Pancreas (tissue), 10 donors: ENCODE results near the gene SLC23A3. TPM values are rescaled to one million over a fixed set of nuclear protein-coding genes. Genes with fewer than 3 reads are reported as not detected.

ENCODE experiments used
- ATAC-seq, 4 donors: fragments of 200-7000 bp; cut with Tn5 transposase; one replicate each; pipeline versions ENCODE4 v1.8.0 to v1.9.1; 2020; ENCODE audit warnings: mild to moderate bottlenecking in 4 of 4, moderate library complexity in 4 of 4
- DNase-seq, 6 donors: peaks; one replicate each; pipeline ENCODE4 v3.0.0-alpha.2; 2020
- FAIRE-seq: peaks from 2 replicates; lab custom pipeline; 2012; peaks lifted over from hg19 to GRCh38; lab: Jason Lieb, UNC
- H3K27ac ChIP-seq, 4 donors: fragments of 200-600 bp; sonication (generic); 1 replicate in 3 of 4; 2 replicates in 1 of 4; pipeline versions ENCODE4 v1.5.0 to v1.8.0; 2020
- H3K27me3 ChIP-seq, 4 donors: fragments of 200-600 bp; one replicate each; pipeline ENCODE4 v1.8.0; 2021
- H3K36me3 ChIP-seq, 3 donors: fragments of 200-600 bp; sonication (generic) in 1 of 3; one replicate each; pipeline versions ENCODE4 v1.5.0 to v1.8.0; 2020 to 2021
- H3K4me1 ChIP-seq, 3 donors: fragments of 200-600 bp; one replicate each; pipeline ENCODE4 v1.8.0; 2021
- H3K4me3 ChIP-seq, 4 donors: fragments of 200-600 bp; sonication (generic) in 2 of 4; one replicate each; pipeline versions ENCODE4 v1.5.0 to v1.8.0; 2020 to 2021
- H3K9me3 ChIP-seq, 4 donors: fragments of 200-600 bp; one replicate each; pipeline ENCODE4 v1.8.0; 2021
- CTCF ChIP-seq, 4 donors: fragments of 200-600 bp; sonication (generic) in 3 of 4; IDR thresholded peaks; one replicate each; pipeline versions ENCODE4 v1.5.0 to v1.8.0; 2021; ENCODE audit warnings: antibody characterized with exemption in 4 of 4
- WGBS, 2 donors: extraction: QIAGEN DNeasy Blood & Tissue Kit; methylation state at CpG; one replicate each; pipeline ENCODE4 v1.1.7; 2013; 5-methylcytosine and 5-hydroxymethylcytosine counted together
- intact Hi-C, 3 donors: fragments of 100-400 bp; cut with DNase I; formaldehyde crosslinking; loops; one replicate each; pipeline versions ENCODE4 v1.11.1 to v1.14.2; 2022
- polyA plus RNA-seq, 2 donors: library from polyadenylated mRNA; stranded (reverse); fragments of 200-250 nt; gene quantifications; one replicate each; pipeline ENCODE4 v1.2.3, GENCODE V29; 2013
- total RNA-seq, 6 donors: library from RNA; stranded (reverse); fragmentation: NEBNext Ultra II Directional in 4 of 6; extraction: Animal tissue kit (Norgen Biotek cat#: 25700) in 4 of 6; gene quantifications; one replicate each; pipeline versions ENCODE4 v1.2.1 to v1.2.4, GENCODE V29; 2021 to 2023
- donor health status: healthy with polysubstance abuse.
- donor health status: DM: no; HTN: no; CAD: no; lungs with moderate emphysema.
- donor health status: DM: no; HTN: no; CAD: no.
- donor health status: control.
- donor health status: control.
- donor health status: Bipolar disorder and iron deficiency.
- donor health status: DM: yes; HTN: yes; CAD: no.
- donor health status: DM: no; HTN: no; CAD: no.
- donor health status: DM: no; HTN: no; CAD: no.
- donor health status: DM: yes; HTN: yes; CAD: no.

The SLC23A3 gene
- total and polyA plus RNA-seq, 8 donors = 0.16 to 3.0 (median 0.92) TPM

- no peaks in the 10 kb centered on the region for H3K27me3 ChIP-seq
- intact Hi-C loops = no loop called here
- DNase-seq = peak in 1 of 6 donors; percentile 0
- no peak overlapping the region for H3K4me3 ChIP-seq
- ATAC-seq = no peak
- FAIRE-seq = no peak
- no peak overlapping the region for H3K27ac ChIP-seq
- H3K36me3 ChIP-seq = no peaks in the 10 kb centered on the region
- WGBS, 2 donors = 92 to 100% methylated on average over 1 of the region's 1 CpG
- no peaks in the 10 kb centered on the region for H3K9me3 ChIP-seq
- TF ChIP-seq CTCF (IDR thresholded peaks at IDR 0.05) = no peak
- H3K4me1 ChIP-seq = no peaks in the 10 kb centered on the region
Observed at GRCh38 chr2:219197388-219197787, 27.6 kb upstream of the SLC23A3 start.

- Histone ChIP-seq H3K27ac (no peak overlapping the region), H3K9me3 (no peaks in the 10 kb centered on the region), H3K36me3 (peaks cover 0 to 17% (median 7%) of the 10 kb centered on the region in 3 donors), H3K4me3 (no peak overlapping the region), H3K27me3 (no peaks in the 10 kb centered on the region), H3K4me1 (no peaks in the 10 kb centered on the region)
- TF ChIP-seq CTCF (IDR thresholded peaks at IDR 0.05) = no peak
- WGBS, 2 donors = 87 to 89% methylated on average over 7 of the region's 7 CpGs
- intact Hi-C loops = no loop called here
- ATAC-seq = no peak
- no peak for FAIRE-seq
- peak in 1 of 6 donors; percentile 2 for DNase-seq
Observed at GRCh38 chr2:219186754-219187456, 17.1 kb upstream of the SLC23A3 start.

GRCh38 chr2:219184121-219184520 lies 14.3 kb upstream of the SLC23A3 start:
- ATAC-seq (no peak), FAIRE-seq (no peak), DNase-seq (peak in 1 of 6 donors; percentile 4)
- no peaks in the 10 kb centered on the region for H3K27me3 ChIP-seq
- 96 to 98% methylated on average over 2 of the region's 2 CpGs for WGBS, 2 donors
- peaks cover 5 to 7% (median 6%) of the 10 kb centered on the region in 3 donors for H3K4me1 ChIP-seq
- intact Hi-C loops = no loop called here
- H3K27ac ChIP-seq = no peak overlapping the region
- H3K4me3 ChIP-seq = no peak overlapping the region
- no peaks in the 10 kb centered on the region for H3K9me3 ChIP-seq
- peaks cover 0 to 36% (median 15%) of the 10 kb centered on the region in 3 donors for H3K36me3 ChIP-seq
- no peak for TF ChIP-seq CTCF (IDR thresholded peaks at IDR 0.05)

GRCh38 chr2:219183151-219183772 lies 13.4 kb upstream of the SLC23A3 start:
- peaks cover 0 to 36% (median 15%) of the 10 kb centered on the region in 3 donors for H3K36me3 ChIP-seq
- DNase-seq (peak in 1 of 6 donors; percentile 12), FAIRE-seq (no peak), ATAC-seq (no peak)
- H3K4me1 ChIP-seq = peaks cover 8 to 11% (median 11%) of the 10 kb centered on the region in 3 donors
- H3K27me3 ChIP-seq = no peaks in the 10 kb centered on the region
- H3K9me3 ChIP-seq = no peaks in the 10 kb centered on the region
- 87 to 89% methylated on average over 6 of the region's 6 CpGs for WGBS, 2 donors
- no peak overlapping the region for H3K4me3 ChIP-seq
- no peak for TF ChIP-seq CTCF (IDR thresholded peaks at IDR 0.05)
- no peak overlapping the region for H3K27ac ChIP-seq
- intact Hi-C loops = no loop called here
